Activated CD8-positive, alpha-beta memory T cell treated with anti-CD3 and anti-CD28 coated beads for 24 hours (primary cell): Measurements from ENCODE around the gene ZIK1.

Source experiments
- DNase-seq: peaks from one replicate; pipeline ENCODE4 v3.0.0-alpha.2; 2020

Gene ZIK1

GRCh38 chr19:57613941-57614743, 30.2 kb downstream of the ZIK1 start, which contains the start of gene ZNF134:
TSS of gene ZNF134 (plus strand) at chr19:57614242. CDS start at chr19:57619469, 5,227 bp downstream.
- peak; percentile 92 for DNase-seq

GRCh38 chr19:57615346-57615745, 31.4 kb downstream of the ZIK1 start:
- no peak for DNase-seq

DNA sequence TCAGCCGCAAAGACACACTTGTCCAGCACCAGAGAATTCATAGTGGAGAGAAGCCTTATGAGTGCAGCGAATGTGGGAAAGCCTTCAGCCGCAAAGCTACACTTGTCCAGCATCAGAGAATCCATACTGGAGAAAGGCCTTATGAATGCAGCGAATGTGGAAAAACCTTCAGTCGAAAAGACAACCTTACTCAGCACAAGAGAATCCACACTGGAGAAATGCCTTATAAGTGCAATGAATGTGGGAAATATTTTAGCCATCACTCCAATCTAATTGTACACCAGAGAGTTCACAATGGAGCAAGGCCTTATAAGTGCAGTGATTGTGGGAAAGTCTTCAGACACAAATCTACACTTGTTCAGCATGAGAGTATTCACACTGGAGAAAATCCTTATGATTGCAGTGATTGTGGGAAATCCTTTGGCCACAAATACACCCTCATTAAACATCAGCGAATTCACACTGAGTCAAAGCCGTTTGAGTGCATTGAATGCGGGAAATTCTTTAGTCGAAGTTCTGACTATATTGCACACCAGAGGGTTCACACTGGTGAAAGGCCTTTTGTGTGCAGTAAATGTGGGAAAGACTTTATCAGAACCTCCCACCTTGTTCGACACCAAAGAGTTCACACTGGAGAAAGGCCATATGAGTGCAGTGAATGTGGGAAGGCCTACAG, 36.9 kb downstream of the ZIK1 start:
- DNase-seq, result no peak

DNA sequence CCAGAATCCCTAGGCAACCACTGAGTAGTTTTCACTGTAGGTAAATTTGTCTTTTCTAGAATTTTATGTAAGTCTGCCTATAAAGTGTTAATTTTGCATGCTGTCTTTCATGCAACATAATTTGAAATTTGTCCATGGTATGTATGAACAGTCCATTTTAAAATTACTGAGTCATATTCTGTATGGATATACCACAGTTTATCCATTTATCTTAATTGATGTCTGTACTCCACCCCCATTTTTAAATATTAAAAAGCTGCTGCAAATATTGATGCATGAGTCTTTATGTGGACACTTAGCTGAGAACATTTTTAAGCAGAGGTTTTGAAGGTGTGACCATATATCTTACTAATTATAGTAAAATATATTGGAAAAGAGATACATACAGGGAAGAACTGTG, 39.1 kb downstream of the ZIK1 start:
- DNase-seq, result no peak

DNA sequence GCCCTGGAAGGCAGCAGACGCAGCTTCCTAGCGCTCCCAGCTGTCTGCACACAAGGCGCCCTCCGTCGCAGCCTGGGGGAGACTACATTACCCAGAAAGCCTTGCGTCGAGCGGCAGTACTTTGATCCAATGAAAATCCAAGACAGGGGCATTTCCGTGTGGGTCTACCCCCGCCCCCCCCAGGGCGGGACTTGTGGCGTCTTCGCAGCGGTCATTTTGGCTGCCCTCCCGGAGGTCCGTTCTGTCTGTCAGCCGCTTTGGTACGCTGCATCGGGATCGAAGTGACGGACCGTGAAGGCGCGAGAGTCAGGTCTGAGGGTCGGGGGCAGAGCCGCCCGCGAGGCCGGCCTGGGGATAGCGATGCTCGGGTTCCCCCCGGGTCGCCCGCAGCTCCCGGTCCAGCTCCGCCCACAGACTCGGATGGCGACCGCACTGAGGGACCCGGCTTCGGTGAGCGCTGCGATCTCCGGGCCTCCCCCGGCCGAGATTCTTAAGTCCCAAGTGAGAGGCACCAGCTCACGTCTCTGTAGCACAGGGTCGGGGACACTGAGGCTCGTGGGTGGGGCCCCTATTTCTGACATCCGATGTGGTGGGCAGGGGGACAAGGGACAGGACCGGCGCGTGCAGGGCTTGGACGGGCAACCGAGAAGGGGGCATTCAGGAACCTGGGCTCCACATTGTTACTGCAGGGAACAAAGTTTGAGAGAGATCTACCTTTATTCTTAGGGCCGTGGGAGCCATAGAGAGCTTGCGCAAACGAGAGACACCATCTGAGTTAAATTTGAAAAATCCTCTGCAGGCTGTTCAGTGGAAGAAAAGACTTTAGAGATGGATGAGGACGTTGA, 49.3 kb downstream of the ZIK1 start, which contains the start of gene ZNF211:
Gene ZNF211 (plus strand): TSS at position 182 of the 845 bp plus-strand sequence. CDS start 179 bp downstream, at position 361.
- peak; percentile 92 for DNase-seq

DNA sequence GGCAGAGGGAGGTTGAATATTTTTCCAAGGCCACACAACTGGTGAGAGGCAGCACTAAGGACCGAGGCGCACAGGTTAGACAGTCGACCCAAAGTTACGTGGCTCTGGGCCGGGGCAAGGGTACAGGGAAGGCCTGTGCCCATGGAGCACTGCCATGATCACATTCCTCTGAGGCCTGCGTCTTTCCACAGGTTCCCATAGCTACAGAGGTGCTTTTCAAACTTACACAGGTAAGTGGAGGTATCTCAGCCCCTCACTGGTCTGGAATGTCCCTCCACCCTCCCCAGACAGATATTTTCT, 49.8 kb downstream of the ZIK1 start:
- DNase-seq, result no peak

DNA sequence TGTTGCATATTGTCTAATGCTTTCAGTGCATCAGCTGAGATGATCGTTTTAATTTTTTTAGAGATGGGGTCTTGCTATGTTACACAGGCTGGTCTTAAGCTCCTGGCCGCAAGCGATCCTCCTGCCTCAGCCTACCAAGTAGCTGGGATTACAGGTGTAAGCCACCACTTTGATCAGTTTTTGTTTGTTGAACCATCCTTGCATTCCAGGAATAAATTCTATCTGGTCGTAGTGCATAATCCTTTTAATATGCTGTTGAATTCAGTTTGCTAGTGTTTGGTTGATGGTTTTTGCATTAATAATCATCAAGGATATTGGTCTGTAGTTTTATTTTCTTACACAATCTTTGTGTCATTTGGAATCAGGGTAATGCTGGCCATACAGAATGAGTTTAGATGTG, 53.4 kb downstream of the ZIK1 start:
- DNase-seq, result no peak

- DNase-seq, result no peak
Measured at GRCh38 chr19:57641715-57642234, 57.8 kb downstream of the ZIK1 start.

- no peak for DNase-seq
Measured at GRCh38 chr19:57642396-57643046, 58.6 kb downstream of the ZIK1 start.
